ENCODE results near the gene RENBP. TPM values are rescaled to one million over a fixed set of nuclear protein-coding genes. Genes with fewer than 3 reads are reported as not detected.

Gene RENBP
- total RNA-seq, 1 donor from 2014 or later: 46.4 TPM

- Histone ChIP-seq H3K9me3 (no peaks in the 10 kb centered on the region), H3K27me3 (no peaks in the 10 kb centered on the region), H3K4me1 (peaks cover 42% of the 10 kb centered on the region), H3K36me3 (no peaks in the 10 kb centered on the region), H3K27ac (peak overlapping the region; percentile 65), H3K4me3 (peak overlapping the region; percentile 68)
- ATAC-seq (no peak), DNase-seq (no peak)
- intact Hi-C loops (cut with DNase I): no loop called here
- TF ChIP-seq CTCF (IDR thresholded peaks at IDR 0.05): no peak
Measured at GRCh38 chrX:153969125-153969903, 24.9 kb upstream of the RENBP start.

- intact Hi-C loops (cut with DNase I): no loop called here
- no peak for ATAC-seq
- peaks cover 36% of the 10 kb centered on the region for H3K4me1 ChIP-seq
Measured at GRCh38 chrX:153968754-153969124, 24.3 kb upstream of the RENBP start.

GRCh38 chrX:153968255-153968654 lies 23.8 kb upstream of the RENBP start:
- H3K27me3 ChIP-seq: no peaks in the 10 kb centered on the region
- peak overlapping the region; percentile 68 for H3K4me3 ChIP-seq
- H3K27ac ChIP-seq: peak overlapping the region; percentile 65
- ATAC-seq (no peak), DNase-seq (no peak)
- intact Hi-C loops (cut with DNase I): no loop called here
- no peak for TF ChIP-seq CTCF (IDR thresholded peaks at IDR 0.05)
- H3K36me3 ChIP-seq: peaks cover 1% of the 10 kb centered on the region
- H3K9me3 ChIP-seq: no peaks in the 10 kb centered on the region
- peaks cover 34% of the 10 kb centered on the region for H3K4me1 ChIP-seq

More at GRCh38 chrX:153968754-153969124, 24.3 kb upstream of the RENBP start:
- Histone ChIP-seq H3K4me3 (peak overlapping the region; percentile 68), H3K27ac (peak overlapping the region; percentile 65), H3K27me3 (no peaks in the 10 kb centered on the region), H3K36me3 (no peaks in the 10 kb centered on the region), H3K9me3 (no peaks in the 10 kb centered on the region)
- no peak for TF ChIP-seq CTCF (IDR thresholded peaks at IDR 0.05)
- DNase-seq: no peak

GRCh38 chrX:153967536-153968224 lies 23.2 kb upstream of the RENBP start:
- Histone ChIP-seq H3K9me3 (no peaks in the 10 kb centered on the region), H3K4me3 (peak overlapping the region; percentile 68), H3K27me3 (no peaks in the 10 kb centered on the region), H3K4me1 (peaks cover 34% of the 10 kb centered on the region), H3K36me3 (peaks cover 7% of the 10 kb centered on the region), H3K27ac (peak overlapping the region; percentile 65)
- ATAC-seq (no peak), DNase-seq (no peak)
- intact Hi-C loops (cut with DNase I): no loop called here
- TF ChIP-seq CTCF (IDR thresholded peaks at IDR 0.05): no peak

- H3K27me3 ChIP-seq: no peaks in the 10 kb centered on the region
- peak overlapping the region; percentile 65 for H3K27ac ChIP-seq
- no peak for TF ChIP-seq CTCF (IDR thresholded peaks at IDR 0.05)
- no peaks in the 10 kb centered on the region for H3K9me3 ChIP-seq
- DNase-seq: no peak
- intact Hi-C loops (cut with DNase I): no loop called here
- no peak for ATAC-seq
- H3K4me3 ChIP-seq: peak overlapping the region; percentile 68
- peaks cover 34% of the 10 kb centered on the region for H3K4me1 ChIP-seq
- peaks cover 14% of the 10 kb centered on the region for H3K36me3 ChIP-seq
Measured at GRCh38 chrX:153966841-153967535, 22.5 kb upstream of the RENBP start.
